ENCODE measurements around the gene NAALADL2.

DNA sequence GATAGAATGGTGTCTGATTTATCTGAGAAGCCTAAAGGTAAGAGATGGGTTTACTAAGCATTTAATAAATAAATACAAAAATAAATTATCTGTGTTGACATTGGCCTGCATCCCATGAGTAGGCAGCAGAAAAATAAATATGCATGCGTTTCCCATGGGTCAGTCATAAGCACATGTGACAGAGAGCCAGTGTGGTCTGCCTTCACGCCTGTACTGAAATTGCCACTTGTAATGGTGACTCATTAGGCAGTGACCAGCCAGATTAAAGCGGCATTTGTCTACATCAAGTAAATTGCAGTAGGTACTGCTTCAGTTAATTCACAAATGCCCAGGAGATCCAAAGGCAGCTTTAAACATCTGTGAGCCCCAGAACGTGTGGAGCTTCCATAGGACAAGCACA lies 399.6 kb downstream of the NAALADL2 start:
- TF ChIP-seq, protein P1, sequence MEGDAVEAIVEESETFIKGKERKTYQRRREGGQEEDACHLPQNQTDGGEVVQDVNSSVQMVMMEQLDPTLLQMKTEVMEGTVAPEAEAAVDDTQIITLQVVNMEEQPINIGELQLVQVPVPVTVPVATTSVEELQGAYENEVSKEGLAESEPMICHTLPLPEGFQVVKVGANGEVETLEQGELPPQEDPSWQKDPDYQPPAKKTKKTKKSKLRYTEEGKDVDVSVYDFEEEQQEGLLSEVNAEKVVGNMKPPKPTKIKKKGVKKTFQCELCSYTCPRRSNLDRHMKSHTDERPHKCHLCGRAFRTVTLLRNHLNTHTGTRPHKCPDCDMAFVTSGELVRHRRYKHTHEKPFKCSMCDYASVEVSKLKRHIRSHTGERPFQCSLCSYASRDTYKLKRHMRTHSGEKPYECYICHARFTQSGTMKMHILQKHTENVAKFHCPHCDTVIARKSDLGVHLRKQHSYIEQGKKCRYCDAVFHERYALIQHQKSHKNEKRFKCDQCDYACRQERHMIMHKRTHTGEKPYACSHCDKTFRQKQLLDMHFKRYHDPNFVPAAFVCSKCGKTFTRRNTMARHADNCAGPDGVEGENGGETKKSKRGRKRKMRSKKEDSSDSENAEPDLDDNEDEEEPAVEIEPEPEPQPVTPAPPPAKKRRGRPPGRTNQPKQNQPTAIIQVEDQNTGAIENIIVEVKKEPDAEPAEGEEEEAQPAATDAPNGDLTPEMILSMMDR (conservative IDR thresholded peaks at IDR 0.05 in 1 of 2, IDR thresholded peaks at IDR 0.05 in 1 of 2; ENCODE audit: low read depth in 1 of 2, low read length in 2 of 2) = no peak
- TF ChIP-seq EZH2 (IDR thresholded peaks at IDR 0.05; ENCODE audit: low read length, missing control alignments) = no peak
